WI38 (cell line): Measurements from ENCODE around the gene TMEM203.
A peak's percentile ranks its signal among the peaks of the same experiment; 100 is the strongest.

Experiments
- H3K4me3 ChIP-seq: 2 replicates; pipeline ENCODE4 v1.5.1; 2011; ENCODE audit warnings: low read depth, mild to moderate bottlenecking, control low read depth, low read length
- TF ChIP-seq, protein P1 (sequence below): IDR thresholded peaks from 2 replicates; pipeline ENCODE4 v1.5.1; 2012; ENCODE audit warnings: low read depth, mild to moderate bottlenecking, control low read depth, low read length

The TMEM203 gene

DNA sequence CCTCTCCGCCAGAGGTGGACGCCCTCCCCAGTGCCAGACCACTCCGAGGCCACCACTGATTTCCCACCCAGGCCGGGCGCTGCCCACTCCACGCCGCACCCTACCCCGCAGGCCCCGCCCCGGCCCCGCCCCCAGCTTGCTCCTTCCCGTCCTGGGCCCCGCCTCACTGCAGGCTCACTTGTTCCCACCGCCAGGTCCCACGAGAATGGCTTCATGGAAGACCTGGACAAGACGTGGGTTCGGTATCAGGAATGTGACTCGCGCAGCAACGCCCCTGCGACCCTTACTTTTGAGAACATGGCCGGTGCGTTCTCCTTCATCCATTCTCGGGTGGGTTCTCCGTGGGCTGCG, 42.1 kb downstream of the TMEM203 start:
- peak overlapping the region; percentile 33 for H3K4me3 ChIP-seq
- TF ChIP-seq, protein P1, sequence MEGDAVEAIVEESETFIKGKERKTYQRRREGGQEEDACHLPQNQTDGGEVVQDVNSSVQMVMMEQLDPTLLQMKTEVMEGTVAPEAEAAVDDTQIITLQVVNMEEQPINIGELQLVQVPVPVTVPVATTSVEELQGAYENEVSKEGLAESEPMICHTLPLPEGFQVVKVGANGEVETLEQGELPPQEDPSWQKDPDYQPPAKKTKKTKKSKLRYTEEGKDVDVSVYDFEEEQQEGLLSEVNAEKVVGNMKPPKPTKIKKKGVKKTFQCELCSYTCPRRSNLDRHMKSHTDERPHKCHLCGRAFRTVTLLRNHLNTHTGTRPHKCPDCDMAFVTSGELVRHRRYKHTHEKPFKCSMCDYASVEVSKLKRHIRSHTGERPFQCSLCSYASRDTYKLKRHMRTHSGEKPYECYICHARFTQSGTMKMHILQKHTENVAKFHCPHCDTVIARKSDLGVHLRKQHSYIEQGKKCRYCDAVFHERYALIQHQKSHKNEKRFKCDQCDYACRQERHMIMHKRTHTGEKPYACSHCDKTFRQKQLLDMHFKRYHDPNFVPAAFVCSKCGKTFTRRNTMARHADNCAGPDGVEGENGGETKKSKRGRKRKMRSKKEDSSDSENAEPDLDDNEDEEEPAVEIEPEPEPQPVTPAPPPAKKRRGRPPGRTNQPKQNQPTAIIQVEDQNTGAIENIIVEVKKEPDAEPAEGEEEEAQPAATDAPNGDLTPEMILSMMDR = no peak

DNA sequence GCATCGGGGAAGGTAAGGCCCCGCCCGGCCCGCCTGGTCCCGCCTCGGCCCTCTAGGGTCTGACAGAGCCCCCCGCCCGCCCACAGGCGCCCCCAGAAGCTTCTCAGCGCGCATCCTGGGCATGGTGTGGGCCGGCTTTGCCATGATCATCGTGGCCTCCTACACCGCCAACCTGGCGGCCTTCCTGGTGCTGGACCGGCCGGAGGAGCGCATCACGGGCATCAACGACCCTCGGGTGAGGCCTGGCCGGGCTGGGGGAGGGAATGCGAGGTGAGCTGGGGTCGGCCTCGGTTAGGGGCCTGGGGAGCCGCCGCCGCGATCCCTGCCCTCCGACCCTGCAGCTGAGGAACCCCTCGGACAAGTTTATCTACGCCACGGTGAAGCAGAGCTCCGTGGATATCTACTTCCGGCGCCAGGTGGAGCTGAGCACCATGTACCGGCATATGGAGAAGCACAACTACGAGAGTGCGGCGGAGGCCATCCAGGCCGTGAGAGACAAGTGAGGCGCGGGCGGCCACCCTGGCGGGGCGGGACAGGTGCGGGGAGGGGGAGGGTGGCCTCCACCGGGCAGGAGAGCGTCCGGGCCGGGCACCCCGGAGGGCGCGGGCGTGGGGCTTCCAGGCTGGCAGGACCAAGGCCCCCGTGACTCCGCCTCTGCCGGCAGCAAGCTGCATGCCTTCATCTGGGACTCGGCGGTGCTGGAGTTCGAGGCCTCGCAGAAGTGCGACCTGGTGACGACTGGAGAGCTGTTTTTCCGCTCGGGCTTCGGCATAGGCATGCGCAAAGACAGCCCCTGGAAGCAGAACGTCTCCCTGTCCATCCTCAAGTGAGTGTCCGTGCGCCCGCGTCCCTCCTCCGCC, 42.7 kb downstream of the TMEM203 start:
- H3K4me3 ChIP-seq = peak overlapping the region; percentile 33
- TF ChIP-seq, protein P1 = no peak

DNA sequence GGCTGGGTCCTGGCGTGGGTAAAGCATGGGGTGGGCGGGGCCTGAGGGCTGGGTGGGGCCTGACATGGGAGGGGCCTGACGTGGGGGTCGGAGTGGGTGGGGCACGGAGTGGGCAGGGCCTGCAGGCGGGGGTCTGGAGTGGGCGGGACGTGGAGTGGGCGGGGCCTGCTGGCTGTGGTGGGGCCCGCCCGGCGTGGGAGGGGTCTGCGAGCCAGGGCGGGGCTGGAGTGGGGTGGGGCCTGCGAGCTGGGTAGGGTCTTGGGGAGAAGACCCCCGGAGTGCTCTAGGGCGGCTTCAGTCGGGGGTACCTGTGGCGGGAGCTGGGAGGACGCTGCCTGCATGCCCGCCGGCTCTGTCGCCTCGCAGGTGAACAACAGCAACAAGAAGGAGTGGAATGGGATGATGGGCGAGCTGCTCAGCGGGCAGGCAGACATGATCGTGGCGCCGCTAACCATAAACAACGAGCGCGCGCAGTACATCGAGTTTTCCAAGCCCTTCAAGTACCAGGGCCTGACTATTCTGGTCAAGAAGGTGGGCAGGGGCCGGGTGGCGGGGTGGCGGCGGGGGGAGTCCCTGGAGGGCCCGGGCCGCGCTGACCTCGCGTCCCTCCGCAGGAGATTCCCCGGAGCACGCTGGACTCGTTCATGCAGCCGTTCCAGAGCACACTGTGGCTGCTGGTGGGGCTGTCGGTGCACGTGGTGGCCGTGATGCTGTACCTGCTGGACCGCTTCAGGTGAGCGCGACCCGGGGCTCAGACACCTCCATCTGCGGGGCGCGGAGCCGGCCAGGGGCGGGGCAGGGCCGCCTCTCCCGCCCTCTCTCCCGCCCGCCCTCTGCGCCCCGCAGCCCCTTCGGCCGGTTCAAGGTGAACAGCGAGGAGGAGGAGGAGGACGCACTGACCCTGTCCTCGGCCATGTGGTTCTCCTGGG, 43.6 kb downstream of the TMEM203 start:
- TF ChIP-seq, protein P1 = no peak
- H3K4me3 ChIP-seq = no peak overlapping the region

DNA sequence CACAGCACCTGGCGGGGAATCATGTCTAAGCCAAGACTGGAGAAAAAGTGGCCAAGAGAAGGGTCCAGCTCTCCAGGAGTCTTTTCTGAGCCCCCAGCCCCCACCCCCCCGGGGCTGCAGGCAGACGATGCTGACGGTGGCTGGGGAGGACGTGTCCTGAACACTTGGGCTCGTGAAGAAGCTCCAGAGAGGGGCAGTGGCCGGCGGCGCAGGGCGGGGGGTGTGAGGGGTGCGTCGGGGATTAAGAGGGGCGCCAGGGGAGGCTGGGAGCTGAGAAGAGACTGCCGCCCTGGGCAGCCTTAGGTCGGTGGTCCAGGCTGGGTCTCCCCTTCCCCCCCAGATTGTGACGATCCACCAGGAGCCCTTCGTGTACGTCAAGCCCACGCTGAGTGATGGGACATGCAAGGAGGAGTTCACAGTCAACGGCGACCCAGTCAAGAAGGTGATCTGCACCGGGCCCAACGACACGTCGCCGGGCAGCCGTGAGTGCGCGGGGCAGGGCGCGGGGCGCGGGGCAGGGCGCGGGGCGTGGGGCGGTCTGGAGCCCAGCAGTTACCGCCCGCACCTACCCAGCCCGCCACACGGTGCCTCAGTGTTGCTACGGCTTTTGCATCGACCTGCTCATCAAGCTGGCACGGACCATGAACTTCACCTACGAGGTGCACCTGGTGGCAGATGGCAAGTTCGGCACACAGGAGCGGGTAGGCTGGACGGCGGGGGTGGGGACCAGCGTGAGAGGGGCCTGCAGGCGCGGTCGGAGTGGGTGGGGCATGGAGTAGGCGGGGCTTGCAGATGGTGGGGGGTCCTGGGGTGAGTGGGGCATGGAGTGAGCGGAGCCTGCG, 44.5 kb downstream of the TMEM203 start:
- H3K4me3 ChIP-seq = no peak overlapping the region

DNA sequence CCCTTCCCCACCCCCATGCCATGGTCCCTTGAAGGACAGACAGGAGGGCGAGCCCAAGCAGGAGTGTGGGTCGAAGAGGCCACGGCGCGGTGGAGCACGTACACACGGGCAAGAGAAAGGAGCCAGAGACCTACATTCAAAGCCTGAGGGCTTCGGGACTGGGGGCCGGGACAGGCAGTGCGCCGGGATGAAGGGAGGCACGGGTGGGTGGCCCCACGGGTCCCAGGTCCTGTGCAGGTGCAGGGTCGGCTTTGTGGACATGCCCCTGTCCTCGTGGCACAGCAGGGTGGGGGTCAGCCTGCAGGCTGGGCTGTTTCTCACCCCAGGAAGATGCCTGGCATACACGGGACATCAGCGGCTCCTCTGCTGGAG, 45.4 kb downstream of the TMEM203 start:
- TF ChIP-seq, protein P1 = no peak
- no peak overlapping the region for H3K4me3 ChIP-seq

More for the DNA sequence above, 44.5 kb downstream of the TMEM203 start:
- TF ChIP-seq, protein P1 = no peak

DNA sequence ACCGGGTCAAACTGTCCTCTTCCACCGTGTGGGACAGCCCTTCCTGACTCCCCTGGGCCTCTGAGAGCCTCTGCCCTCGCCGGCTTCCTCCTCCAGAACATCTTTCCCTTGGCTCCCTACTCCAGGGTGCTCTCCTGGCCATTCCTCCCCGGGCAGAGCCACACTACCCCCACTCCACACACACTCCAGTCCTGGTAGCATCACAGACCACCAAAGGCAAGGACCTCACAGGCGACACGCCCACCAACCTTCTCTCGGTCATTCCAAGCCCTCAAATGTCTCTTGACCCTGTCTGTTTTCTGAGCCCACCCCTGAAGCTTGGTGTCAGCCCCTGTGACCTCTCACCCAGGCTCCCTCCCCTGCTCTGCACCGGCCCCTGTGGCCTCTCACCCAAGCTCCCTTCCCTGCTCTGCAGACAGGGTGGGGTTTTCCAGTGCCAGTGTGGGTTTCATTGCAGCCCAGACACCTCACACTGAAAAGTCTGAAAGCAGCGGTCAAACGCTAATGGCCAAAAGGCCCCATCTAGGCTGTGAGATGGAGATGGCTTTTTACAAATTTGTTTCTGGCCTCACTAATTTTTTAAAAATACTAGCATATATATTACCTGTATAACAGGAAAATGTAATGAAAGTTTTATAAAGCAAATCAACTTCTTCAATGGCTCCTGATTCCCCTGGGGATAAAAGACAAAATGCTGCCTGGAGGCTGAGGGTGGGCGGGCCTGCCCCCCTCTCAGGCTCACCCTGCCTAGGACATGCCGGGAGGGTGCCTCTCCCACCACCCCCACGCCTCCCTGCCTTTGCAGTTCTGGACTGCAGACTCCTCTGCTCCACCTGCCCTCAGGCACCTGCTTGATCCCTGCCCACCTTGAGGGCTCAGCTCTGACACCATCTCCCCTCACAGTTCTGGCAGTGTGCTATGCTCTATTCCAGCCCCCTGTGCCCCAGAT, 46.1 kb downstream of the TMEM203 start:
- TF ChIP-seq, protein P1 = no peak
- no peak overlapping the region for H3K4me3 ChIP-seq
